Stimulated activated effector memory CD8-positive, alpha-beta T cell treated with anti-CD3 and anti-CD28 coated beads, Interleukin-12 subunit alpha, Interleukin-12 subunit beta, amount 100 ng/mL, for 72 hours (primary cell): ENCODE measurements around the gene RC3H2.
A peak's percentile ranks its signal among the peaks of the same experiment; 100 is the strongest.
"Not testable (repeated sequence)": the region's sequence is repeated elsewhere in the genome, so short reads cannot be mapped to it uniquely, and the experiment has no call there.

ENCODE experiments used
- ATAC-seq: fragments of 150-1000 bp; cut with Tn5 transposase; 2 replicates; pipeline ENCODE4 v1.10.0; 2021
- DNase-seq, 2 donors: peaks; one replicate each; pipeline ENCODE4 v3.0.0; 2021 to 2022; ENCODE audit warnings: low spot score in 2 of 2
- H3K27ac Mint-ChIP-seq: one replicate; pipeline ENCODE4 v1.8.0; 2022; ENCODE audit warnings: mild to moderate bottlenecking, mixed read lengths
- H3K36me3 Mint-ChIP-seq: one replicate; pipeline ENCODE4 v1.8.0; 2022; ENCODE audit warnings: mild to moderate bottlenecking, mixed read lengths
- H3K4me1 Mint-ChIP-seq: one replicate; pipeline ENCODE4 v1.8.0; 2022; ENCODE audit warnings: mixed read lengths
- H3K4me3 Mint-ChIP-seq: one replicate; pipeline ENCODE4 v1.8.0; 2022; ENCODE audit warnings: mild to moderate bottlenecking, mixed read lengths
- H3K9me3 Mint-ChIP-seq: one replicate; pipeline ENCODE4 v1.8.0; 2022; ENCODE audit warnings: mixed read lengths

The RC3H2 gene

DNA sequence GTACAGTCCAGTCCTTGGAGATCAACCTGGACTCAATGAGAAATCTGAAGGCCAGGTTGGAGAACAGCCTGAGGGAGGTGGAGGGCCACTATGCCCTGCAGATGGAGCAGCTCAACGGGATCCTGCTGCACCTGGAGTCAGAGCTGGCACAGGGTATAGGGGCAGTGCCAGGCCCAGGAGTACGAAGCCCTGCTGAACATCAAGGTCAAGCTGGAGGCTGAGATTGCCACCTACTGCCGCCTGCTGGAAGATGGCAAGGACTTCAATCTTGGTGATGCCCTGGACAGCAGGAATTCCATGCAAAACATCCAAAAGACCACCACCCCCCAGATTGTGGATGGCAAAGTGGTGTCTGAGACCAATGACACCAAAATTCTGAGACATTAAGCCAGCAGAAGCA lies 66.7 kb downstream of the RC3H2 start:
- not testable (repeated sequence) for H3K27ac Mint-ChIP-seq, H3K4me3 Mint-ChIP-seq, ATAC-seq, H3K36me3 Mint-ChIP-seq, H3K9me3 Mint-ChIP-seq, DNase-seq
- H3K4me1 Mint-ChIP-seq, result peaks cover 13% of the 10 kb centered on the region

DNA sequence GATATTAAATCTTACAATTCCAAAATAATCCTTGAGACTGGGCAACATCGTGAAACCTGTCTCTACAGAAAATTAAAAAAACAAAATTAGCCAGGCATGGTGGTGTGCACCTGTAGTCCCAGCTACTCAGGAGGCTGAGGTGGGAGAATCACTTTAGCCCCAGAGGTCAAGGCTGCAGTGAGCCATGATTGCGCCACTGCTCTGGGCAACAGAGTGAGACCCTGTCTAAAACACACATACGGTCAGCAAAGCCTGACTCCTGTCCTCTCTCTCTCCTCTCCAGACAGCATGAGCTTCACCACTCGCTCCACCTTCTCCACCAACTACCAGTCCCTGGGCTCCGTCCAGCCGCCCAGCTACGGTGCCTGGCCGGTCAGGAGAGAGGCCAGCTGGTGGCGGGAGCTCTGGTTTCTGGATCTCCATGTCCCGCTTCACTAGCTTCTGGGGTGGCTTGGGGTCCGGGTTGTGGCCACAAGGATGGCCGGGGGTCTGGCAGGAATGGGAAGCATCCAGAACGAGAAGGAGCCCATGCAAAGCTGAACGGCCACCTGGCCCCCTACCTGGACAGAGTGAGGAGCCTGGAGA lies 67.8 kb downstream of the RC3H2 start:
- DNase-seq (no peak), ATAC-seq (no peak)
- H3K4me3 Mint-ChIP-seq, result no peak overlapping the region
- H3K4me1 Mint-ChIP-seq, result peaks cover 15% of the 10 kb centered on the region
- H3K27ac Mint-ChIP-seq, result no peak overlapping the region
- no peaks in the 10 kb centered on the region for H3K36me3 Mint-ChIP-seq
- H3K9me3 Mint-ChIP-seq, result no peaks in the 10 kb centered on the region

DNA sequence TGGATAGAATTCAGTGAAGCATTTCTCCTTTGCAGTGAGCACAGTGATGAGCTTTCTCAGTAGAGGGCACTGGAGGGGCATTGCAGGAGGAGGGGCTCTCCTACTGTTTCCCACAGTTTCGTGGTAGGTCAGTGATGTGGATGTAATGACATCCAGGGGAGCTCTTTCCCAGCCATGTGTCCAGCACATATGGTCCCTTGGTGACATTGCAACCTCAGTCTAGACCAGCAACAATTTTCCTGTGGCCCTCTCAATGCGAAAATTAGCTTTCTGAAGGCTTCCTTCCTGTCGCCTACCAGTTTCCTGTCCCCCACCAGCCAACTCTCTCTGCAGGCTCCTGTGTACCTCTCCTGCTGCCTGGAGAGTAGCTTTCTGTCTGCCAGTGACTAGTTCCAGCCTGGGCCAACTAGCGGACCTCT lies 69.8 kb downstream of the RC3H2 start:
- Mint-ChIP-seq H3K4me3 (peak overlapping the region; percentile 43), H3K9me3 (no peaks in the 10 kb centered on the region), H3K4me1 (peaks cover 19% of the 10 kb centered on the region), H3K27ac (peak overlapping the region; percentile 78), H3K36me3 (no peaks in the 10 kb centered on the region)
- ATAC-seq (peak; percentile 40), DNase-seq (no peak)

DNA sequence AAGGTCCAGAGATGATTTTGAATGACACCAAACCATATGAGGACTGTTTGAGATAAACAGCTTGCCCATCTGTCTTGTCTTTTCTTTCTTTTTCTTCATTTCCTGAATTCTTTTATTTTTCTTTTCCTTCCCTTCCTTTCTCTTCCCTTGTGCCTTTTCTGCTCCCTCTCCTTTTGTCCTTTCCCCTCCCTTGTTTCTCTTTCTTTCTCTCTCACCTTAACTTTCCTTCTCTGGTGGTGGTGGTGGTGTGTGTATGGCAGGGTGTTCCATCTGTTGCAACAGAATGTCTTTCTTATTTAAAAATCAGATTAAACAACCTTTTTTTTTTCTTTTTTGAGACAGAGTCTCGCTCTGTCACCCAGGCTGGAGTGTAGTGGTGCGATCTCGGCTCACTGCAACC lies 73.0 kb downstream of the RC3H2 start:
- Mint-ChIP-seq H3K36me3 (peaks cover 15% of the 10 kb centered on the region), H3K4me3 (no peak overlapping the region), H3K9me3 (no peaks in the 10 kb centered on the region), H3K27ac (peak overlapping the region; percentile 20), H3K4me1 (peaks cover 23% of the 10 kb centered on the region)
- no peak for DNase-seq
- no peak for ATAC-seq

DNA sequence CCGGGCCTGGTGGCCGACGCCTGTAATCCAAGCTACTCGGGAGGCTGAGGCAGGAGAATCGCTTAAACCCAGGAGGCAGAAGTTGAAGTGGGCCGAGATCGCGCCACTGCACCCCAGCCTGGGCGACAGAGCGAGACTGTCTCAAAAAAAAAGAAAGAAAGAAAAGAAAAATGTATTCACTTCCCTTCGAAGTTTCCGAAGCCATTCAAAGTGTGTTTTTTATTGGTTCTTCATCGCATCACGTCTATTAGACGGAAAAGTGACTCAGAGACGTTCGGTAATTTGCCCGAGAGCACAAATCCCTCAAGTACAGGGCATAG lies 76.2 kb downstream of the RC3H2 start:
- not testable (repeated sequence) for H3K9me3 Mint-ChIP-seq, DNase-seq, ATAC-seq
- Mint-ChIP-seq H3K36me3 (peaks cover 38% of the 10 kb centered on the region), H3K4me1 (peaks cover 26% of the 10 kb centered on the region), H3K4me3 (peak overlapping the region; percentile 95), H3K27ac (peak overlapping the region; percentile 97)

DNA sequence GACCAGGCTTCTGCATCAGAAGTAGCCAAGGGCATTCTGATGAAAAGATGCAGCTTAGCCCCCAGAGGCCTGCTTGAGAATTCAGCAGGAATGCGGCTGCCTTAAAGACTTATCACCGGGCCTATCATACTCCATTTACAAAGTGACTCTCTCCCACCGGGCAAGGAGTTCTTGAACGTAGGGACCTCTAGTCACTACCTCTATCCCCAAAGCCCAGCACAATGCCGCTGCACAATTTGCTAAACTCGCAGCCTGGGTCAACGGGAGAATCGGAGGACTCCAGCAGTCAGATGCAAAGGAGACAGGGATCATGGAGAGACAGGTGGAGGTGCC lies 77.4 kb downstream of the RC3H2 start:
- Mint-ChIP-seq H3K27ac (peak overlapping the region; percentile 97), H3K9me3 (no peaks in the 10 kb centered on the region), H3K4me3 (peak overlapping the region; percentile 95), H3K4me1 (peaks cover 30% of the 10 kb centered on the region), H3K36me3 (peaks cover 50% of the 10 kb centered on the region)
- DNase-seq (no peak), ATAC-seq (peak; percentile 20)

DNA sequence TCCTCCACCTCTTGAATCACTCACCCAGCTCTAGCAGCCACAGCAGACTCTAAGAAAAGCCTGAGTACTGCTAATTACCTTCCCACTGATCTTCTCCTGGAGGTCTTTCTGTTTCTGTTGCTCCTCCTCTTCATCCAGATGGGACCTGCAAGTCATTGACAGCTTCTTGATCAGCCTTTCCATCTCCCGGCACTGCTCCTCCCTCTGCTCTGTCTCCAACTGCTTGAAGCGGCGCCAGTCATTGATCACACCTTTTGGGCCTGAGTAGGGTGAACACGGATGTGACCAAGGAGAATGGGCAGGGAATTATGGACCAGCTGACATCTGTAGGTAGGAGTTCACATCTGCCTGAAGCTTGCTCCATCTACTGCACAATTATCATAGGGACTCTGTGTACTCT lies 82.2 kb downstream of the RC3H2 start:
- ATAC-seq, result no peak
- no peak for DNase-seq
- Mint-ChIP-seq H3K27ac (peak overlapping the region; percentile 11), H3K9me3 (no peaks in the 10 kb centered on the region), H3K4me1 (peaks cover 30% of the 10 kb centered on the region), H3K4me3 (no peak overlapping the region), H3K36me3 (peaks cover 87% of the 10 kb centered on the region)

DNA sequence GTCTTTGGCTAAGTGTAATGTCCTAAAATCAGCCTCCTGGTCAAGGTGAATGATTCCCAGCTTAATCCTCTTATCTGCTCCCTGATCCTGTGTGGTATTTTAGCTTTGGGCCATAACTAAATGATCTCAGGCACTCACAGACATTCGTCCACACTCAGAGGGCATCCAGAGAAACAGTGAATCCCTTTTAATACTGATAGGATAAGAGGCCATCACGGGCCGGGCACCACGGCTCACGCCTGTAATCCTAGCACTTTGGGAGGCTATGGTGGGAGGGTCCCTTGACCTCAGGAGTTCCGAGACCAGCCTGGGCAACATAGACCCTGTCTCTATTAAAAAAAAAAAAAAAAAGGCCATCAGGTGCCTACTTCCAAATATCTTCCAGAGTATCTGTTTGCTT lies 83.1 kb downstream of the RC3H2 start:
- Mint-ChIP-seq H3K36me3 (peaks cover 92% of the 10 kb centered on the region), H3K9me3 (no peaks in the 10 kb centered on the region), H3K27ac (peak overlapping the region; percentile 45), H3K4me1 (peaks cover 25% of the 10 kb centered on the region), H3K4me3 (no peak overlapping the region)
- no peak for DNase-seq
- ATAC-seq, result no peak

DNA sequence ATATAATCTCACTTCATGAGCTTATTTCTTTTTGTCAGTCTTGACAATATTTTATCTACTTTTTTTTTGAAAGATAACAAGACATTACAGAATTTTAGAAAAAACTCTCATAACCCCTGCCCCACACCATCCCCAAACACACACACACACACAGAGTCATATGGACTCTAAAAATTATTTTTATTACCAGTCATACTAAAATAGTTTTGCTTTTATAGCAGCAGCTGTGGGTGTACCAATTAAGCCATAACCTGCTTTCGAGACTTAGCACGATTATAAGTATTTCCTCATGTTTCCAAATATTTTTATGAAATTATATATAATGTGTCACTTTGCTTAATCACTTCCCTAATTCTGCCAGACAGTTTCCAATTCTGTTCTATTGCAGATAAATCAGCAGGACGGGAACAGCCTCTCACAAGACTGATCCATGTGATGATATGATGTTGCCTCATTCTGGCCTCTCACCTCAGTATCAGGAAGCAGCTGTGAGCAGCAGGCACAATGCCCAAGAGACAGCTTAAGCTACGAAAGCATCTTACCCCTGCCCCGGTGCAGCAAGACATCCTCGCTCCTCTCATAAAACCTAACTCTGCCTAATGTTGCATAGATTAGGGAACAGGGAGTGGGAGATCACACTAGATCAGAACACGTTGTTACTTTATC lies 83.7 kb downstream of the RC3H2 start:
- DNase-seq, result no peak
- peaks cover 98% of the 10 kb centered on the region for H3K36me3 Mint-ChIP-seq
- H3K4me3 Mint-ChIP-seq, result no peak overlapping the region
- no peaks in the 10 kb centered on the region for H3K9me3 Mint-ChIP-seq
- H3K4me1 Mint-ChIP-seq, result peaks cover 24% of the 10 kb centered on the region
- H3K27ac Mint-ChIP-seq, result peak overlapping the region; percentile 45
- no peak for ATAC-seq

DNA sequence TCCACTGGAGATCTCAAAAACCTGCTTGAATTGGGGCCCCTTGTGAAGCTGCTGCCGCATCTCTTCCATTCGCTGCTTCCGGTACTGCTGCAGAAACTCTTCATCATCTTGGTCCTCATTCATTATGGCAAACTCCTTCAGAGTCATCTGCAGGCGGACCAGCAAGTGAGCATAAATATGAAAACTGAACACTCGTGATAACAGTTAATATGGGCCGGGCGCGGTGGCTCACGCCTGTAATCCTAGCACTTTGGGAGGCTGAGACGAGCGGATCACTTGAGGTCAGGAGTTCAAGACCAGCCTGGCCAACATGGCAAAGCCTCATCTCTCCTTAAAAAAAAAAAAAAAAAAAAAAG lies 84.7 kb downstream of the RC3H2 start:
- no peak overlapping the region for H3K27ac Mint-ChIP-seq
- H3K4me1 Mint-ChIP-seq, result peaks cover 26% of the 10 kb centered on the region
- H3K4me3 Mint-ChIP-seq, result no peak overlapping the region
- no peaks in the 10 kb centered on the region for H3K9me3 Mint-ChIP-seq
- DNase-seq (no peak), ATAC-seq (no peak)
- peaks cover 94% of the 10 kb centered on the region for H3K36me3 Mint-ChIP-seq

DNA sequence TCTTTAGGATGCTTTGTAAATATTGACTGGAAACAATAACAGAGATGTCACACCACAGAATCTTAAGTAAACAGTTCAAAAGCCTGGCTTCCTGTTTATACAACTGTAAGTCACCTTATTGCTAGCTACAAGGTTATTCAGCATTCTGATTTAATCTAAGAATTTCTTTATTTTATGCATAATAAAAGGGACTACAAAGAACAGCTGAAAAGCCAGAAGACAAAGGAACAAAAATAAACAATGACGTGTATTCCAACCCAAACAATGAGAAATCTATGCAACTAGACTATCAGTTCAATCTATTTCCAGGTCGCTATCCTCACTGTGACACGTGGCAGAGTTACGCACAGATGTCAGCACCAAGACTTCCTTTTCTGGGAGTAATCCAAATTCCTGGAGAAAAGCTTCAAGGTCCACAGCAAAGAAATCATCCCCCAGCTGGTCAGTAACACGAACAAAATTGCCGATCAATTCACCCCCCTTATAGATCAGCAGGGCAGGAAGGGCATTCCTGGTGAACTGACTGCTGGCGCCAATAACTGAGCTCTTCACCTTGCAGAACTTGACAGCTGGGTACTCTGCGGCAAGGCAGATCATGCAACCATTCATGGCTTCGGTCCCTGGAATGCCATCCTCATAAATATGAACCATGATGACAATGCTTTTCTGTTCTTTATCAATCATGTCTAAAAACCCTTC lies 85.2 kb downstream of the RC3H2 start:
- no peak overlapping the region for H3K4me3 Mint-ChIP-seq
- H3K36me3 Mint-ChIP-seq, result peaks cover 88% of the 10 kb centered on the region
- peaks cover 30% of the 10 kb centered on the region for H3K4me1 Mint-ChIP-seq
- ATAC-seq (no peak), DNase-seq (no peak)
- H3K9me3 Mint-ChIP-seq, result no peaks in the 10 kb centered on the region
- H3K27ac Mint-ChIP-seq, result peak overlapping the region; percentile 68

DNA sequence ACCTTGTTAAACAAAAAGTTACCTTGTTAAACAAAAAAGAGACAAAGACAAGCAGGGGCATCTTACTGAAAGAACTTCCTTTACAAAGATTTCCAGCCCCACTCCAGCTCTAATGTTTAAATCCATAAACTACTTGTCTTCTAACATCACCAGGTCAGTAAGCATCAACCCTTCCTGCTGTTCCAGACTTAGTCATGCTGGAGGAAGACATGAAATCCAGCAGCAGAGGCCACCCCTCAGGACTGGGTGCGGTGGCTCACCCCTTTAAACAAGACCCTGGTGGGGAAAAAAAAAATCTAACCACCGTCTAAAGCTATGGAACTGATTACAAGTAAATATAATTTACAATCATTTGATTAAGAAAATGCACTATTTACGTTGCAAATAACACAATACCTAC lies 85.8 kb downstream of the RC3H2 start:
- no peak for DNase-seq
- no peak overlapping the region for H3K4me3 Mint-ChIP-seq
- H3K9me3 Mint-ChIP-seq, result no peaks in the 10 kb centered on the region
- H3K27ac Mint-ChIP-seq, result peak overlapping the region; percentile 68
- H3K4me1 Mint-ChIP-seq, result peaks cover 30% of the 10 kb centered on the region
- peaks cover 82% of the 10 kb centered on the region for H3K36me3 Mint-ChIP-seq
- ATAC-seq, result no peak

DNA sequence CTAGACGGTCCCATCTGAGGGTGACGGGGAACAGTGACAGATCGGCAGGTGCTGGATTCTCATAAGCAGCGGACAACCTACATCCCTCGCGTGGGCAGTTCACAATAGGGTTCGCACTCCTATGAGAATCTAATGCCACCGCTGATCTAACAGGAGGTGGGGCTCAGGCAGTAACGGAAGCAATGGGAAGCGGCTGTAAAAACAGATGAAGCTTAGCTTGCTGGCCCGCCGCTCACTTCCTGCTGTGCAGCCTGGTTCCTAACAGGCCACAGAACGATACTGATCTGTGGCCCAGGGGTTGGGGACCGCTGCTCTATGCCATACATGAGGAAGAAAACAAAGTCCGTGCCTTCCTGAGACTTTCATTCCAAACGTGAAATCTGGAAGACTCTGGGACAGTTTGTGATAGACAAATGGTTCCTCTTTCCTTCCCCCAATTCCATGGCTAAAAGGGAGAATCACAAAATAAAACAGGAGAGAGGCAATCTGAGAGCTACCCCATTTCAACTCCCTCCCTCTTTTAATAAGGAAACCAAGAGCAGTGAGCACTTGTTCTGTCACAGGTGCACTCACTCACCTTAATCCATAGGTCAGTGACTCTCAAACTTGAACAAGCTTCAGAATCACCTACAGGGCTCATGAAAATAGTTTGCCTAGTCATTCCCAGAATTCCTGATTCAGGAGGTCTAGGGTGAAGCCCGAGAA lies 88.8 kb downstream of the RC3H2 start:
- Mint-ChIP-seq H3K4me1 (peaks cover 19% of the 10 kb centered on the region), H3K4me3 (peak overlapping the region; percentile 58), H3K27ac (peak overlapping the region; percentile 87), H3K36me3 (peaks cover 52% of the 10 kb centered on the region), H3K9me3 (no peaks in the 10 kb centered on the region)
- ATAC-seq, result peak; percentile 80
- DNase-seq, result no peak

DNA sequence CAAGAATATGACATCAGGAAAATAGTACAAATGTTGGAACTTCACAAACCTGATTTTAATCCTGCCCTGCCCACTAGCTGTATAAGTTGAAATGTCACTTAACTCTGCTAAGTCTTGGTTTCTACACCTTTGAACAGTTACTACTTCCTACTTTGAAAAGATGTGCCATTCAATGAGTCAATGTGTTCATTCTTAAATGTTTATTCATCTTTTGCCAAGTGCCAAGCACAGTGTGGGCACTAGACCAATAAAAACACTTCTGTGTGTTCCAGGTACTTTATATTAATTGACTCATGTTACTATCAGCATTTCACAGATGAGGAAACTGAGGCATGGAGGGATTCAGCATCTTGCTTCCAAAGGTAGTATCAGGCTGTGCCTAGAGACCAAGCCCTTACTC lies 89.6 kb downstream of the RC3H2 start:
- Mint-ChIP-seq H3K4me1 (peaks cover 19% of the 10 kb centered on the region), H3K36me3 (peaks cover 44% of the 10 kb centered on the region), H3K9me3 (no peaks in the 10 kb centered on the region), H3K27ac (no peak overlapping the region), H3K4me3 (peak overlapping the region; percentile 58)
- ATAC-seq (peak; percentile 37), DNase-seq (no peak)

DNA sequence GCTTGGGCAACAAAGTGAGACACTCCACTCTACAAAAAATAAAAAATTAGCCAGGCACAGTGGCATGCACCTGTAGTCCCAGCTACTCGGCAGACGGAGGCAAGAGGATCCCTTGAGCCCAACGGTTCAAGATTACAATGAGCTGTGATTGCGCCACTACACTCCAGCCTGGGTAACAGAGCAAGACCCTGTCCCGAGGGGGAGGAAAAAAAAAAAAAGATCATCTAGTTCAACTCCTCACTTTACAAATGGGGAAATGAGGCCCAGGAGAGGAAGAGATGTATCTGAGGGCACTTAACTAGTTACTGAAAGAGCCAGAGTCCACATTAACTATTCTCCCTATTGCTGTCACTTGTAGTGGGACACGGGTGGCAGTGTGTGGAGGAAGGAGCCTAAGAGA lies 90.6 kb downstream of the RC3H2 start:
- H3K36me3 Mint-ChIP-seq, result peaks cover 34% of the 10 kb centered on the region
- ATAC-seq (no peak), DNase-seq (no peak)
- H3K4me1 Mint-ChIP-seq, result peaks cover 19% of the 10 kb centered on the region
- H3K27ac Mint-ChIP-seq, result no peak overlapping the region
- no peaks in the 10 kb centered on the region for H3K9me3 Mint-ChIP-seq
- no peak overlapping the region for H3K4me3 Mint-ChIP-seq

DNA sequence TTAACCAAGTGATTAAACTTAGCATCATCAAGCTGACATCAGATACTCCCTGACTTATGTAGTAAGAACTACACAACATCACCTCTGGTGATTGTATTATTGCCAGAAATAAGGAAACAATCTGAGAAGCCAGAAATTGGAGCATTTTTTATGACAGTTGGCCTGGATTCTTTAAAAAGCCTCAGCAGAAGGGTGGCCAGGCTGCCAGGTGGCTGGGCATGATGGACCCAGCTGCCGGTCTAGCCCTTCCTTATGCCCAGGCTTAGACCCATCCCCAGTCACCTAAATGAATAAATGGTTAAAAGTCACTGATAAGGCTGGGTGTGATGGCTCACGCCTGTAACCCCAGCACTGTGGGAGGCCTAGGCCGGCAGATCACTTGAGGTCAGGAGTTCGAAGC lies 92.4 kb downstream of the RC3H2 start:
- Mint-ChIP-seq H3K4me1 (peaks cover 27% of the 10 kb centered on the region), H3K9me3 (no peaks in the 10 kb centered on the region), H3K4me3 (no peak overlapping the region), H3K27ac (no peak overlapping the region), H3K36me3 (peaks cover 16% of the 10 kb centered on the region)
- DNase-seq (no peak), ATAC-seq (no peak)
